NB4 (cell line): ENCODE data around the gene SLC7A5.

Experiments
- CTCF ChIP-seq: IDR thresholded peaks from one replicate; pipeline ENCODE4 v1.5.1; 2012; ENCODE audit warnings: low read depth, low read length
- MYC ChIP-seq: IDR thresholded peaks from 2 replicates; pipeline ENCODE4 v1.6.1; 2011; ENCODE audit warnings: low read depth, low read length
- POLR2A ChIP-seq: IDR thresholded peaks from 2 replicates; pipeline ENCODE4 v1.6.1; 2011; ENCODE audit warnings: mild to moderate bottlenecking; ENCODE audit not compliant: insufficient read length; ENCODE audit errors: extremely low read depth

- no peak for TF ChIP-seq CTCF
- TF ChIP-seq POLR2A, result no peak
- TF ChIP-seq MYC, result no peak
Observed at GRCh38 chr16:87843678-87844105, 25.6 kb downstream of the SLC7A5 start.
